ENCODE results near the gene CACNA1D.

CACNA1D gene

GRCh38 chr3:53711387-53711786 is 217.0 kb downstream of the CACNA1D start:
- Histone ChIP-seq H3K27ac (ENCODE audit: low read length) (no peak overlapping the region), H3K27me3 (ENCODE audit: low read depth, low read length) (no peaks in the 10 kb centered on the region), H3K9me3 (ENCODE audit: insufficient read depth, low read length) (no peaks in the 10 kb centered on the region), H3K9ac (ENCODE audit: low read length) (no peak overlapping the region), H3K79me2 (ENCODE audit: low read length) (no peaks in the 10 kb centered on the region), H3K4me1 (ENCODE audit: low read length) (peaks cover 33% of the 10 kb centered on the region), H4K20me1 (ENCODE audit: insufficient read depth, low read length) (no peaks in the 10 kb centered on the region), H3K36me3 (replicated peaks; ENCODE audit: low read depth, low read length) (no peaks in the 10 kb centered on the region), H3K4me3 (ENCODE audit: low read length) (no peak overlapping the region), H2AFZ (ENCODE audit: low read depth, low read length) (0 out of 2 replicates have a peak overlapping the region, but pooled peaks have one; percentile 58), H3K4me2 (ENCODE audit: low read length) (no peak overlapping the region)
- no peak for TF ChIP-seq EZH2phosphoT487 (IDR thresholded peaks at IDR 0.05; ENCODE audit: low read depth)
- TF ChIP-seq CTCF (IDR thresholded peaks at IDR 0.05; ENCODE audit: low read depth, low read length), result no peak

DNA sequence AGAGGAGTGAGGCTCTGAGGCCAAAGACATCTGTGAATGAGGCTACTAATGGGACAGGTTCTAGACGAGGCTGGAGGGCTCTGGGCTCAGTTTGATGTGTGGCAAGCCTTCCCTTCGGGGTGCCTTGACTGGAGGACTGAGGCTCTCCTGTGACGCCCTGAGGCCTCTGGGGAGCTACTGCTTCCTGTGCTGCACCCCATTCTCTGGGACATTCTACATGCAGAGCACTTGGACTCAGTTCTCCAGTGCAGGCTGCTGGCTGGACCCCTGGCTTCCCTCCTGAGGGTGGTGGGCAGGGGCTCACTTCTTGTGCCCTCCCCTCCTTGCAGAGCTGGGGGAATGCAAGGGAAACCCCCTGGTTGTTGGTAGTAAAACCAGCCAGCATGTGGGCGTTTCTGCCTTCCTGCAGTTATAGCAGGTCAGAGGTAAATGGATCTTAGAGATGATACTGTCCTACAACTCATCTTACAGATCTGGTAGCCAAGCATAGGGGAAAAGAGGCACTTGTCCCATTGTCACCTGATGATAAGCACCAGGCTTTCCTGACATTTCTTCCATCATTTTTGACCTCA is 218.5 kb downstream of the CACNA1D start:
- peak overlapping the region; percentile 58; the same call in 1 of the 2 replicates for H2AFZ ChIP-seq (ENCODE audit: low read depth, low read length)

DNA sequence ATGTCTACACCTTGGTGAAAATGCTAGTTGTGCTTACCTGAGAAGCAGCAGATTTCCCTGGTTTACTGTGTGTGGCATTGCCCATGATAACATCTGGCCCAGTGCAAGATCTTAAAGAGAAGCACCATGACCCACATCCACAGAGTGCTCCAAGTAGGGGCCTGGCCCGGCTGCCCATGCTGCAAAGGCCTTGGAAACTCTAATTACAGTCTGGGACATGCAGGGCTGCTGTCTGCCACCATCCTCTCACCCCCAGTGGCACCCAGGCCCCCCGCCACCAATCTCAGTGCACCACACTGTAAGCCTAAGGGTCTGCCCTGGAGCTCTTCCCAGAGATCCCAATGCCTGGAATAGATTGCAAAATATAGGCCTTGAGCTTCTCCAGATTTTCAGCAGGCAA is 219.2 kb downstream of the CACNA1D start:
- Histone ChIP-seq H3K36me3 (replicated peaks; ENCODE audit: low read depth, low read length) (no peaks in the 10 kb centered on the region), H3K9me3 (ENCODE audit: insufficient read depth, low read length) (no peaks in the 10 kb centered on the region), H2AFZ (ENCODE audit: low read depth, low read length) (no peak overlapping the region), H3K9ac (ENCODE audit: low read length) (no peak overlapping the region), H3K4me1 (ENCODE audit: low read length) (peaks cover 40% of the 10 kb centered on the region), H3K27me3 (ENCODE audit: low read depth, low read length) (no peaks in the 10 kb centered on the region), H3K4me2 (ENCODE audit: low read length) (no peak overlapping the region), H3K79me2 (ENCODE audit: low read length) (no peaks in the 10 kb centered on the region), H3K27ac (ENCODE audit: low read length) (no peak overlapping the region), H4K20me1 (ENCODE audit: insufficient read depth, low read length) (no peaks in the 10 kb centered on the region), H3K4me3 (ENCODE audit: low read length) (no peak overlapping the region)
- no peak for TF ChIP-seq CTCF (IDR thresholded peaks at IDR 0.05; ENCODE audit: low read depth, low read length)

More for the DNA sequence above, 218.5 kb downstream of the CACNA1D start:
- Histone ChIP-seq H3K4me3 (ENCODE audit: low read length) (peak overlapping the region; percentile 4; the same call in 1 of the 2 replicates), H4K20me1 (ENCODE audit: insufficient read depth, low read length) (no peaks in the 10 kb centered on the region), H3K9me3 (ENCODE audit: insufficient read depth, low read length) (no peaks in the 10 kb centered on the region), H3K27me3 (ENCODE audit: low read depth, low read length) (no peaks in the 10 kb centered on the region), H3K79me2 (ENCODE audit: low read length) (no peaks in the 10 kb centered on the region), H3K36me3 (replicated peaks; ENCODE audit: low read depth, low read length) (no peaks in the 10 kb centered on the region), H3K4me2 (ENCODE audit: low read length) (peak overlapping the region; percentile 55), H3K9ac (ENCODE audit: low read length) (peak overlapping the region; percentile 37), H3K27ac (ENCODE audit: low read length) (peak overlapping the region; percentile 28), H3K4me1 (ENCODE audit: low read length) (peaks cover 40% of the 10 kb centered on the region)
- TF ChIP-seq EZH2phosphoT487 (IDR thresholded peaks at IDR 0.05; ENCODE audit: low read depth) (no peak), CTCF (IDR thresholded peaks at IDR 0.05; ENCODE audit: low read depth, low read length) (no peak)

DNA sequence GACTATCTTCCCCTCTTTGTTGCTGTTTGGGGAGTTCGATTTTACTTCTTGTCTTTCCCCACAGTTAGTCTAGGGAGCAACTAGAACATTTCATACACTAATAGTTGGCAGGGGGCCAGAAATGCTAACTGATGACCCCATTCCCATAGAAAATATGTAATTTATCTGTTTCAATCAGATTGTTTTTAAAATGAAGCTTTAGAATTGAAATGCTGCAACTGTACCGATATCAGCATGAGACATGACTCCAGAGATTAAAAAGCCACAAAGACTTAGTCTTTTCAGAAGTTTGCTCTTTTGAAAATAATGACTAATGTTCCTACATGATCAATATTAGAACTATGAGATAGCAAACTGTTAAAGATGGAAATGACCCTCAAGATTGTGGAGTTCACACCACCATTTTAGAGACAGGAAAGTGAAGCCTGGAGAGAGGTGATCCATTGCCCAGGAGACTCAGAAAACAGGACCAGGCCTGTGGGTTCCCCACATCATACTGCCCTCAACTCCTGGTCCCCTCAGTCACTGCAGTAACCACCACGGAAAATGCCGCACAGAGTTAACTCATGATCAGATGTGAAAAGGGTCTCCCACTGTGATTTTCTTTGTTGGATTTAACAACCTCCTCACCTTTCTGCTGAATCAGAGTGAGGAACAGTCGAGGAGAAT is 221.5 kb downstream of the CACNA1D start:
- no peak overlapping the region for H3K4me2 ChIP-seq (ENCODE audit: low read length)
- H3K9me3 ChIP-seq (ENCODE audit: insufficient read depth, low read length), result no peaks in the 10 kb centered on the region
- no peak overlapping the region for H3K4me3 ChIP-seq (ENCODE audit: low read length)
- no peaks in the 10 kb centered on the region for H3K36me3 ChIP-seq (replicated peaks; ENCODE audit: low read depth, low read length)
- no peaks in the 10 kb centered on the region for H4K20me1 ChIP-seq (ENCODE audit: insufficient read depth, low read length)
- H3K4me1 ChIP-seq (ENCODE audit: low read length), result peaks cover 31% of the 10 kb centered on the region
- H2AFZ ChIP-seq (ENCODE audit: low read depth, low read length), result no peak overlapping the region
- no peak for TF ChIP-seq CTCF (IDR thresholded peaks at IDR 0.05; ENCODE audit: low read depth, low read length)
- TF ChIP-seq EZH2phosphoT487 (IDR thresholded peaks at IDR 0.05; ENCODE audit: low read depth), result no peak
- H3K79me2 ChIP-seq (ENCODE audit: low read length), result no peaks in the 10 kb centered on the region
- H3K27ac ChIP-seq (ENCODE audit: low read length), result no peak overlapping the region
- no peaks in the 10 kb centered on the region for H3K27me3 ChIP-seq (ENCODE audit: low read depth, low read length)
- no peak overlapping the region for H3K9ac ChIP-seq (ENCODE audit: low read length)

Data from OCI-LY3 (cell line).